HepG2 (cell line): ENCODE data around the gene AKAP10. TPM values are rescaled to one million over a fixed set of nuclear protein-coding genes. Genes with fewer than 3 reads are reported as not detected.

ENCODE experiments used
- ATAC-seq: fragments of 200-7000 bp; cut with Tn5 transposase; 3 replicates; pipeline ENCODE4 v1.9.1; 2020; ENCODE audit warnings: mild to moderate bottlenecking, moderate library complexity
- BruUV-seq: library from RNA; stranded (reverse); fragments of 400-500 nt; replicated peaks from 2 replicates; lab custom pipeline; 2021; lab: Mats Ljungman, UMichigan
- CTCF ChIA-PET: fragments of 300-600 bp; formaldehyde crosslinking; extraction: SDS; loops from one replicate; lab custom pipeline; 2021; ENCODE audit warnings: low total read pairs, inconsistent platforms, low intra/inter-chr PET ratio; lab: Yijun Ruan, JAX
- POLR2A ChIA-PET: fragments of 350-600 bp; sonication (Branson Sonifier 250); formaldehyde crosslinking; loops from one replicate; lab custom pipeline; 2020; ENCODE audit warnings: antibody characterized with exemption, inconsistent platforms; lab: Yijun Ruan, JAX
- DNase-seq: peaks from one replicate; pipeline ENCODE4 v3.0.0-alpha.2; 2015; ENCODE audit warnings: low spot score
- FAIRE-seq: peaks from 3 replicates; lab custom pipeline; 2011; peaks lifted over from hg19 to GRCh38; lab: Jason Lieb, UNC
- H2AFZ ChIP-seq: one replicate; pipeline ENCODE4 v1.6.1; 2011; ENCODE audit warnings: low read length, inconsistent platforms
- H3K27ac ChIP-seq: fragments of 300-600 bp; 3 replicates; pipeline ENCODE4 v1.8.0; 2011; ENCODE audit warnings: mixed run types, mild to moderate bottlenecking, mixed read lengths, low read length, inconsistent platforms; ENCODE audit not compliant: insufficient read depth; ENCODE audit errors: extremely low read length
- H3K27me3 ChIP-seq, 2 experiments: fragments of 200-600 bp in 1 of 2; 2 replicates in 1 of 2; 3 replicates in 1 of 2; pipeline versions ENCODE4 v1.6.0 to v1.8.0; 2011; ENCODE audit warnings: low read length in 2 of 2, mild to moderate bottlenecking in 2 of 2, moderate library complexity in 2 of 2, inconsistent platforms in 1 of 2; ENCODE audit not compliant: insufficient read depth in 2 of 2, control insufficient read depth in 1 of 2
- H3K36me3 ChIP-seq, 2 experiments: fragments of 200-600 bp in 1 of 2; replicated peaks in 1 of 2; 2 replicates in 1 of 2; 3 replicates in 1 of 2; pipeline versions ENCODE4 v1.5.1 to v1.8.0; 2011; ENCODE audit warnings: low read length in 2 of 2, inconsistent platforms in 1 of 2; ENCODE audit not compliant: insufficient read depth in 2 of 2, control insufficient read depth in 1 of 2
- H3K4me1 ChIP-seq: 2 replicates; pipeline ENCODE4 v1.5.1; 2012; ENCODE audit warnings: low read length, inconsistent platforms; ENCODE audit not compliant: insufficient read depth
- H3K4me2 ChIP-seq: 2 replicates; pipeline ENCODE4 v1.6.0; 2011; ENCODE audit warnings: low read depth, low read length, inconsistent platforms
- H3K4me3 ChIP-seq, 3 experiments: fragments of 200-600 bp in 1 of 3; sonication (generic), shearing (Covaris generic) in 1 of 3; replicated peaks in 1 of 3; 2 replicates each; pipeline ENCODE4 v1.5.1; 2011 to 2016; ENCODE audit warnings: low read length in 3 of 3, inconsistent platforms in 2 of 3, low read depth in 2 of 3, mild to moderate bottlenecking in 2 of 3, control low read depth in 1 of 3, mixed read lengths in 1 of 3; ENCODE audit not compliant: insufficient read depth in 1 of 3
- H3K79me2 ChIP-seq: one replicate; pipeline ENCODE4 v1.6.1; 2011; ENCODE audit warnings: low read length, inconsistent platforms; ENCODE audit not compliant: insufficient read depth
- H3K9ac ChIP-seq: 2 replicates; pipeline ENCODE4 v1.6.0; 2011; ENCODE audit warnings: mild to moderate bottlenecking, low read depth, low read length, inconsistent platforms; ENCODE audit not compliant: insufficient read depth
- H3K9me3 ChIP-seq: 2 replicates; pipeline ENCODE4 v1.5.1; 2012; ENCODE audit warnings: mild to moderate bottlenecking, low read length
- H4K20me1 ChIP-seq: 2 replicates; pipeline ENCODE4 v1.6.0; 2011; ENCODE audit warnings: inconsistent platforms, mild to moderate bottlenecking, low read length, moderate library complexity; ENCODE audit not compliant: insufficient read depth
- GTF3A ChIP-seq: sonication (generic); formaldehyde crosslinking; conservative IDR thresholded peaks from 2 replicates; pipeline ENCODE4 v1.4.0; 2020; ENCODE audit warnings: mild to moderate bottlenecking, missing genetic modification reagents
- IRF2 ChIP-seq: IDR thresholded peaks from 2 replicates; pipeline ENCODE4 v1.6.1; 2018; ENCODE audit warnings: missing genetic modification reagents, missing compliant biosample characterization
- PATZ1 ChIP-seq: sonication (generic); formaldehyde crosslinking; IDR thresholded peaks from 2 replicates; pipeline ENCODE4 v1.4.0; 2020; ENCODE audit warnings: missing genetic modification reagents
- PHF20 ChIP-seq: sonication (generic); formaldehyde crosslinking; IDR thresholded peaks from 2 replicates; pipeline ENCODE4 v1.5.0; 2020; ENCODE audit warnings: mild to moderate bottlenecking, missing genetic modification reagents
- POLR2A ChIP-seq, 2 experiments: IDR thresholded peaks; 2 replicates each; pipeline ENCODE4 v1.6.1; 2011; ENCODE audit warnings: low read depth in 2 of 2, low read length in 2 of 2, mild to moderate bottlenecking in 1 of 2, moderate library complexity in 1 of 2; ENCODE audit not compliant: insufficient read depth in 1 of 2
- RARG ChIP-seq: sonication (generic); formaldehyde crosslinking; IDR thresholded peaks from 2 replicates; pipeline ENCODE4 v1.4.0; 2020; ENCODE audit warnings: low read depth, mild to moderate bottlenecking, missing genetic modification reagents
- RNF2 ChIP-seq: fragments of 450-650 bp; conservative IDR thresholded peaks from 2 replicates; pipeline ENCODE4 v1.6.1; 2016; ENCODE audit warnings: low read depth
- SALL2 ChIP-seq: sonication (generic); formaldehyde crosslinking; IDR thresholded peaks from 2 replicates; pipeline ENCODE4 v1.8.1; 2023; ENCODE audit warnings: mild to moderate bottlenecking, missing genetic modification reagents, inconsistent platforms
- SMAD3 ChIP-seq: sonication (generic); formaldehyde crosslinking; IDR thresholded peaks from 2 replicates; pipeline ENCODE4 v1.4.0; 2020; ENCODE audit warnings: missing genetic modification reagents
- TBL1XR1 ChIP-seq: fragments of 150-350 bp; IDR thresholded peaks from 2 replicates; pipeline ENCODE4 v1.6.1; 2014; ENCODE audit warnings: borderline replicate concordance, low read length; ENCODE audit not compliant: partially characterized antibody
- TOPORS ChIP-seq: sonication (generic); formaldehyde crosslinking; IDR thresholded peaks from 2 replicates; pipeline ENCODE4 v1.8.0; 2023; ENCODE audit warnings: mild to moderate bottlenecking, missing genetic modification reagents
- ZC3H13 ChIP-seq: sonication (generic); formaldehyde crosslinking; IDR thresholded peaks from 2 replicates; pipeline ENCODE4 v1.8.1; 2023; ENCODE audit warnings: mild to moderate bottlenecking, missing genetic modification reagents, moderate library complexity
- ZFX ChIP-seq: sonication (generic); formaldehyde crosslinking; IDR thresholded peaks from 2 replicates; pipeline ENCODE4 v1.4.0; 2020; ENCODE audit warnings: mild to moderate bottlenecking, low read depth, missing genetic modification reagents, moderate library complexity
- ZNF101 ChIP-seq: sonication (generic); formaldehyde crosslinking; IDR thresholded peaks from 2 replicates; pipeline ENCODE4 v1.4.0; 2020; ENCODE audit warnings: mild to moderate bottlenecking, low read depth, missing genetic modification reagents, borderline replicate concordance
- ZNF256 ChIP-seq: sonication (generic); formaldehyde crosslinking; conservative IDR thresholded peaks from 2 replicates; pipeline ENCODE4 v1.4.0; 2020; ENCODE audit warnings: missing genetic modification reagents
- ZNF263 ChIP-seq: sonication (generic); formaldehyde crosslinking; IDR thresholded peaks from 2 replicates; pipeline ENCODE4 v1.4.0; 2020; ENCODE audit warnings: missing genetic modification reagents
- ZNF337 ChIP-seq: sonication (generic); formaldehyde crosslinking; IDR thresholded peaks from 2 replicates; pipeline ENCODE4 v1.5.1; 2020; ENCODE audit warnings: missing genetic modification reagents, low read depth, mild to moderate bottlenecking, borderline replicate concordance
- WGBS: methylation state at CpG from one replicate; pipeline ENCODE4 v1.1.6; 2017; ENCODE audit warnings: low lambda C conversion rate; 5-methylcytosine and 5-hydroxymethylcytosine counted together
- in situ Hi-C: cut with HindIII; loops from 2 replicates; pipeline ENCODE4 v1.10.0; 2017; ENCODE audit warnings: low pct_unique_long_range_greater_than_20kb; ENCODE audit not compliant: extremely low pct_ligation_motif_present
- intact Hi-C: fragments of 100-400 bp; cut with micrococcal nuclease; formaldehyde crosslinking; loops from one replicate; pipeline ENCODE4 v1.10.0; 2022; ENCODE audit not compliant: unreplicated experiment
- polyA plus RNA-seq, 8 experiments: library from polyadenylated mRNA; depleted of rRNA in 3 of 8; stranded (reverse) in 7 of 8; unstranded in 1 of 8; fragments of >200 nt; fragmentation: Illumina TruSeq in 4 of 8; extraction: Trizol in 4 of 8; gene quantifications; 2 replicates each; pipeline versions ENCODE4 v1.2.1 to v1.2.3, GENCODE V29; 2011 to 2016; ENCODE audit warnings: low read depth in 4 of 8, missing spikeins in 1 of 8, mixed read lengths in 1 of 8; ENCODE audit not compliant: insufficient read depth in 1 of 8
- total RNA-seq, 5 experiments: library from RNA; depleted of rRNA; stranded (reverse); fragments of >200 nt; fragmentation: Illumina TruSeq; extraction: Trizol; gene quantifications; 2 replicates each; pipeline ENCODE4 v1.2.3, GENCODE V29; 2016; ENCODE audit warnings: low read depth in 1 of 5
- TF ChIP-seq, protein P1 (sequence below): sonication (generic); formaldehyde crosslinking; IDR thresholded peaks from 2 replicates; pipeline ENCODE4 v1.8.1; 2023; ENCODE audit warnings: mild to moderate bottlenecking, moderate library complexity, missing genetic modification reagents

AKAP10 gene
- total and polyA plus RNA-seq, 2 of the 13 experiments (the other 11 are each of a cell fraction or from before 2014, with no cell fraction given), result 17.6 to 21.7 TPM

- DNase-seq, result no peak
- POLR2A ChIA-PET, result no interaction called here
- Histone ChIP-seq H3K4me1 (no peaks in the 10 kb centered on the region), H3K79me2 (no peaks in the 10 kb centered on the region), H3K36me3 (no peaks in the 10 kb centered on the region), H2AFZ (no peak overlapping the region), H3K4me3 (no peak overlapping the region), H3K27ac (no peak overlapping the region), H3K9me3 (no peaks in the 10 kb centered on the region), H4K20me1 (no peaks in the 10 kb centered on the region), H3K9ac (no peak overlapping the region), H3K27me3 (no peaks in the 10 kb centered on the region; a peak in 1 of 5 replicates), H3K4me2 (no peak overlapping the region)
- no peak for TF ChIP-seq ZNF101
- no peak for TF ChIP-seq PATZ1
- no peak for TF ChIP-seq GTF3A (CRISPR knock-in tag)
- TF ChIP-seq ZNF337 (CRISPR knock-in tag), result no peak
- ATAC-seq, result no peak
- CTCF ChIA-PET, result no interaction called here
- intact Hi-C loops (no loop called here), in situ Hi-C loops (no loop called here)
- no peak for FAIRE-seq
- BruUV-seq, result no TSS peak
- 54% methylated on average over 12 of the region's 13 CpGs for WGBS
Observed at GRCh38 chr17:19876529-19877161, 101.0 kb downstream of the AKAP10 start.

- Histone ChIP-seq H3K4me1 (no peaks in the 10 kb centered on the region), H3K9me3 (no peaks in the 10 kb centered on the region), H4K20me1 (no peaks in the 10 kb centered on the region), H3K27me3 (no peaks in the 10 kb centered on the region; a peak in 1 of 5 replicates), H2AFZ (no peak overlapping the region), H3K4me2 (no peak overlapping the region), H3K79me2 (no peaks in the 10 kb centered on the region), H3K9ac (no peak overlapping the region), H3K36me3 (no peaks in the 10 kb centered on the region), H3K27ac (no peak overlapping the region), H3K4me3 (no peak overlapping the region)
- no TSS peak for BruUV-seq
- WGBS, result 6% methylated on average over 7 of the region's 10 CpGs
- DNase-seq, result no peak
- in situ Hi-C loops (no loop called here), intact Hi-C loops (no loop called here)
- ChIA-PET POLR2A (no interaction called here), CTCF (no interaction called here)
- no peak for FAIRE-seq
- ATAC-seq, result no peak
- TF ChIP-seq ZFX (no peak), IRF2 (CRISPR knock-in tag) (no peak), PHF20 (CRISPR knock-in tag) (no peak), TBL1XR1 (no peak), ZC3H13 (CRISPR knock-in tag) (no peak), POLR2A (IDR thresholded peaks at IDR 0.05; ENCODE audit: insufficient read depth in 1 of 2, low read depth in 2 of 2, low read length in 2 of 2) (no peak), SMAD3 (no peak), RNF2 (no peak), TOPORS (CRISPR knock-in tag) (no peak), RARG (CRISPR knock-in tag) (no peak), SALL2 (CRISPR knock-in tag) (no peak), ZNF263 (CRISPR knock-in tag) (no peak), ZNF256 (no peak)
- TF ChIP-seq, protein P1, sequence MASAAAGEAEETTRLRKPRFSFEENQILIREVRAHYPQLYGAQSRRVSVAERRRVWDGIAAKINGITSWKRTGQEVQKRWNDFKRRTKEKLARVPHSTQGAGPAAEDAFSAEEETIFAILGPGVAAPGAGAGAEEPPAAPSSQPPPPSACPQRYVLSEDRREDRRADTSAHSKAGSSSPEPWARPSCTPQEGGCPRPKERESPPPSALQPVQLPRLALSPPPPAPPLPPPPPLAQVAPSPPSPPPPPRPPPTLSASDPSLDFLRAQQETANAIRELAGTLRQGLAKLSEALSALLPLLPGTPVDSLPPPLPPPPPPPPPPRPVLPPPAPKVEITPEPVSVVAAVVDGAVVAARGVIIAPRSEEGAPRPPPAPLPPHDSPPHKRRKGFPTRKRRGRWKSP (CRISPR knock-in tag), result no peak
Observed at GRCh38 chr17:19874256-19874655, 103.4 kb downstream of the AKAP10 start.
